Measurements from ENCODE around the gene ZFR2.

The ZFR2 gene

GRCh38 chr19:3839941-3840340 lies 28.9 kb downstream of the ZFR2 start:
- no peak for TF ChIP-seq CTCF (IDR thresholded peaks at IDR 0.05; ENCODE audit: control insufficient read depth, insufficient read depth, low read depth, low read length, missing control alignments)
- H3K4me3 ChIP-seq (ENCODE audit: control insufficient read depth, low read depth, low read length), result no peak overlapping the region
- no peak for DNase-seq (ENCODE audit: low read depth)

GRCh38 chr19:3838661-3839060 lies 30.2 kb downstream of the ZFR2 start:
- no peak overlapping the region for H3K4me3 ChIP-seq (ENCODE audit: control insufficient read depth, low read depth, low read length)
- DNase-seq (ENCODE audit: low read depth), result no peak
- no peak for TF ChIP-seq CTCF (IDR thresholded peaks at IDR 0.05; ENCODE audit: control insufficient read depth, insufficient read depth, low read depth, low read length, missing control alignments)

- no peak overlapping the region for H3K4me3 ChIP-seq (ENCODE audit: control insufficient read depth, low read depth, low read length)
- TF ChIP-seq CTCF (IDR thresholded peaks at IDR 0.05; ENCODE audit: control insufficient read depth, insufficient read depth, low read depth, low read length, missing control alignments), result no peak
- DNase-seq (ENCODE audit: low read depth), result no peak
Observed at GRCh38 chr19:3837922-3838321, 30.9 kb downstream of the ZFR2 start.

- H3K4me3 ChIP-seq (ENCODE audit: control insufficient read depth, low read depth, low read length), result no peak overlapping the region
- no peak for DNase-seq (ENCODE audit: low read depth)
- no peak for TF ChIP-seq CTCF (IDR thresholded peaks at IDR 0.05; ENCODE audit: control insufficient read depth, insufficient read depth, low read depth, low read length, missing control alignments)
Observed at GRCh38 chr19:3837332-3837731, 31.5 kb downstream of the ZFR2 start.

GRCh38 chr19:3836887-3837286 lies 32.0 kb downstream of the ZFR2 start:
- TF ChIP-seq CTCF (IDR thresholded peaks at IDR 0.05; ENCODE audit: control insufficient read depth, insufficient read depth, low read depth, low read length, missing control alignments), result no peak
- DNase-seq (ENCODE audit: low read depth), result no peak
- no peak overlapping the region for H3K4me3 ChIP-seq (ENCODE audit: control insufficient read depth, low read depth, low read length)

GRCh38 chr19:3835055-3835435 lies 33.8 kb downstream of the ZFR2 start:
- TF ChIP-seq CTCF (IDR thresholded peaks at IDR 0.05; ENCODE audit: control insufficient read depth, insufficient read depth, low read depth, low read length, missing control alignments), result no peak
- DNase-seq (ENCODE audit: low read depth), result no peak
- H3K4me3 ChIP-seq (ENCODE audit: control insufficient read depth, low read depth, low read length), result no peak overlapping the region

Data from AG09309 (cell line).